GM18907 (cell line): ENCODE measurements around the gene UPF1.

ENCODE experiments used
- ATAC-seq: cut with Tn5 transposase; IDR thresholded peaks from one replicate; pipeline ENCODE4 v1.9.1; 2021; ENCODE audit warnings: mild to moderate bottlenecking, moderate library complexity; ENCODE audit not compliant: unreplicated experiment

Gene UPF1

DNA sequence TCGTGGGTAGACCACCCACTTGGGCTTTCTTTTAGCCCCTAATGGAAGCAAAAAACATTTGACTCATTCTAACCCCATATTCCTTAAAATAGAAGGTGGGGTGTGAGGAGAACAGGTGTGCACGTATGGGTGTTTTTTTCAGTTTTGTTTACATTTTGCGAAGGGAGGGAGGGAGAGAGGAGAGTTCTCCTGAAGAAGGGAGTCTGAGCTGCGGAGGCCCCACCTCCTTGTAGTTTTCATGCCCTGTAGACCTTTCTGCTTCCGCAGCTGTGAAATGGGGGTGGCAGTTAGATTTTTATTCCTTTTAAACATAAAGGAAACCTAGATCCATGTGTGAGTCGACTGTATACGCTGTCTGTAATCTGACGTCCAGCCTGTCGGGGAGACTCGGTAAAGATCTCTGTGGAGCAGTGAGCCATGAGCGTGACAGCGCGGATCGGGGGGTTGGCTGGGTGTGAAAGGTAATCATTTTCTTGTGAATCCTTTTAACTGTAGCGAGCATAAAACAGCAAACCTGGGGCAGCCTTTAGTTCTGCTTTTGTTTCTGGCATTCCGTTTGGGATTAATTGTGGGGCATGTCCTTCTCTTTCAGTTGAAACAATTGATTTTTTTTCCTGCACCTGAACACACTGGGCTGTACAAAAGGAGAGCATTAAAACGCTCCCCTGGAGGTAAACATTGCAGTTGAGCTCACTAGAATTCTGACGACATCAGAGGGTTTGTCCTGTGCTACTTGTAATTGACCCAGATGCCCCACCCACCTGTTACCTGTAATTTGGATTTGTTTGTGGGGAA is 2.3 kb downstream of the UPF1 start:
- no peak for ATAC-seq

- ATAC-seq: no peak
Observed at GRCh38 chr19:18834644-18834984, 2.9 kb downstream of the UPF1 start.

DNA sequence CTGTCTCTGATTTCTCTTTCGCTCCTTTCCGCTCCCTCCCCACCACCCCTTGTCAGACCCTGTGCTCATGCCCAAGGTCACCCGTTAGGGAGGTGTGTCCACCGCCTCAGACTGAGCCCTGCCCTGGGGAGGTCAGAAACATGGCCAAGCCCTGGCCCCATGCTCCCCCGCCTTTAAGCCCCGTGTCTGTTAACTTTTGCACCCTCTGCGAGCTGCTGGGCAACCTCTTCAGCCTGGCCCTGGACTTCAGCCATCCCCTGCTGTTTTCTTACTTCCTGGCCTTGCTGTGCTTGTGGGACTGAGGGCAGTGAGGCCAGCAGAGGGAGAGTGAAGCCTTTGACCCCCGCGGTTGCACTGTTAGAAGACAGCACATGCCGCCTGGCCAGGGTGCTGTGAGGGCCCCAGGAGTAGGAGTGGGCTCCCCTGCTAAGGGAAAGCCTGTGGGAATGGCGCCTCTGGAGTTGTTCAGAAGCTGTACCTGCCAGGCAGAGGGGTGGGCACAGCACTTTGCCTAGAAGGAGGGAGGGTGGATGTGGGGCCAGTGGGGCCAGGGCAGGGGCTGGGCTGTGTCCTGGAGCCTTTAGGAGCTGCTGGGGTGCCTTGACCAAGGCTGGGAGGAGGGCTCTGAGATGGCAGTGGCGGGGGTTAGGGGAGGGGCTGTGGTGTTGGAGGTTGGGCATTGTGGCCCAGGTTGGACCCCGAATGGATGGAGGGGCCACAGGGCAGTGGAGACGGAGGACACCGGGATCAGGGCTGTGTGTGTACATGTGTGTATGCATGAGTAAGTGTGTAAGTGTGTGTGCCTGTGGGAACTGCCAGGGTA is 7.9 kb downstream of the UPF1 start:
- ATAC-seq: no peak

- ATAC-seq: no peak
Observed at GRCh38 chr19:18840288-18841267, 8.8 kb downstream of the UPF1 start.

DNA sequence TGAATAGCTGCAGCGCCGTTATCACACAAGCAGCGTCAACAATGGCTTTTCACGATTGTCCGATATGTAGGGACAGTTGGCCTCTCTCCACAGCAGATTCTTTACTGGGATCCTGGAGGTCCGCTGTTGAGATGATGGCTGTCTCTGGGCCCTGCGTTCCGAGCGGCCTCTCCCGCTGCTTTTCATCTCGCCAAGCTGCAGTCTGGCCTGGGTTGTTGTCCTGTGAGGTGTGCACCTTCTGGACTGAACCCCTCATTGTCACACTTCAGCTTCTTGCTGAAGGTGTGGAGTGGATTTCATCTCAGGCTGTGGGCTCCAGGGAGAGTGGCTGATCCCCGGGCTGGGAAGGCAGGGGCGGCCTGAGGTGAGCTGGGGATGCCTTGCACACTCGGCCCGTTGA is 9.6 kb downstream of the UPF1 start:
- ATAC-seq: no peak

DNA sequence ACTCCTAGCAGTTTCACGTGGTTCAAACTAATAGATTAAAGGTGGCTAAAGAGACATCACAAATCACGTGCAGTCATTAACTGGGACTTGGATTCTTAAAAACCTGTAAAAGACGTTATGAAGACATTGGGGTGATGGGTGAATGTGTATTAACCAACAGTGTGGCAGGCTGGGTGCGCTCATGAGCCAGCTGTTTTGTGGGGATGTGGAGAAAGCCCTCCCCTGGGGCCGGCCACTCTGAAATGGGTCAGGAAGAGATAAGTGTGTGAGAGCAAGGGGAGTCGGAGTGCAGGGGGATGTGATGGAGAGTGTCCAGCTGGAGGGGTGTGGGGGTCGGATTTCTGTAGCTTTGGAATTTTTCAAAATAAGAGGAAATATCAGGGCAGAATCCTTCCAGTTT is 10.4 kb downstream of the UPF1 start:
- no peak for ATAC-seq

DNA sequence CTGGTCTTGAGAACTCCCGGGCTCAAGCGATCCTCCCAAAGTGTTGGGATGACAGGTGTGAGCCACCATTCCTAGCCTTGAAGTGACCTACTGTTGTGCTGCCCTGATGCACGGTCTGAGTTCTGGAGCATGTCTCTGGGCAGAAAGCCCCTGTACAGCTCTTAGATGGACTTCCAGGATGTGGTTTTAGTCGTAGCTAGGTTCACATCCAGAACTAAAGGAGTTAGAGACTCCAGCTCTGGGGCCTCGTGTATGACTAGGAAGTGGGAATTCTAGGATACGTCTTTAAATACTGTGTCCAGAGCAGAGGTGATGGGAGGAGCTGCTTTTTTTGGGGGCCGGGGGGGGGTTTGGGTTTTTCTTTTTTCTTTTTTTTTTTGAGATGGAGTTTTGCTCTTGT is 12.2 kb downstream of the UPF1 start:
- ATAC-seq: no peak

- no peak for ATAC-seq
Observed at GRCh38 chr19:18844806-18845329, 13.1 kb downstream of the UPF1 start.

GRCh38 chr19:18845961-18846360 is 14.2 kb downstream of the UPF1 start:
- ATAC-seq: no peak

DNA sequence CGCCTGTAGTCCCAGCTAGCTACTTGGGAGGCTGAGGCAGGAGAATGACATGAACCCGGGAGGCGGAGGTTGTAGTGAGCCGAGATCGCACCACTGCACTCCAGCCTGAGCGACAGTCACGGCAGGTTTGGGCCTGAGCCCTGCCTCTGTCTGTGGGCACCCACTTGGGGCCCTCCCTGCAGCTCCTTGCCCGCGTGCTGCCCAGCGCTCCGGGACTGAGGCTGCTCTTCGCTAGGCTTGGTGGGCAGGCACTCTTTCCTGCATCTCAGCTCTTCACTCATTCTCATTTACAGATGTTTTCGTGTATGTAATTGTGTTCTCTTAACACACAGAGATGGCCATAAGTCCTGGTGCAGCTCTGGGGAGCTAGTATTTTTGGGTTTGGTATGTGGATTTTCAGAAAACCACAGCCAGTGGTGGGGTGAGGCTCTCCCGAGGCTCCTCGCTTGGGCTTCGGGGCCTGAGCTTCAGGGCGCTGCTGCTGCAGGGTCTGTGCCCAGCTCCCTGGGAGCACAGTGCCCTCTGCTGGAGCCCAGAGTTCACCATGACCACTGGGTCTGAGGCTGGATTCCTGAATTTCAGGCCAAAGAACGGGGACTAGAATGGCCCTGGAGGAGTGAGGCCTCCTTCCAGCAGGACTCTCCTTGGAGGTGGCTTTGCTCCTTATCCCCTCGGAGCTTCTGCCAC is 15.2 kb downstream of the UPF1 start:
- ATAC-seq: peak; percentile 43

- ATAC-seq: no peak
Observed at GRCh38 chr19:18847549-18848463, 16.0 kb downstream of the UPF1 start.

- no peak for ATAC-seq
Observed at GRCh38 chr19:18848878-18849661, 17.3 kb downstream of the UPF1 start.

GRCh38 chr19:18849838-18850400 is 18.2 kb downstream of the UPF1 start:
- ATAC-seq: no peak

GRCh38 chr19:18850471-18851375 is 19.0 kb downstream of the UPF1 start:
- ATAC-seq: no peak

GRCh38 chr19:18851673-18852325 is 20.0 kb downstream of the UPF1 start:
- ATAC-seq: no peak

- ATAC-seq: no peak
Observed at GRCh38 chr19:18852648-18853047, 20.9 kb downstream of the UPF1 start.
